Liver (tissue), 2 donors: ENCODE data around the gene IQGAP2.

ENCODE experiments used
- CTCF ChIP-seq: fragments of 150-350 bp; IDR thresholded peaks from 2 replicates; pipeline ENCODE4 v1.5.1; 2017; ENCODE audit warnings: improper control_type of control experiment, low read depth, low read length; ENCODE audit not compliant: missing input control
- MAX ChIP-seq: IDR thresholded peaks from 2 replicates; pipeline ENCODE4 v1.6.1; 2016; ENCODE audit warnings: antibody characterized with exemption
- ZBTB33 ChIP-seq: IDR thresholded peaks from 2 replicates; pipeline ENCODE4 v1.6.1; 2016; ENCODE audit warnings: antibody characterized with exemption
- donor health status: healthy.

GRCh38 chr5:76723906-76724305 is 320.8 kb downstream of the IQGAP2 start:
- no peak for TF ChIP-seq CTCF
- no peak for TF ChIP-seq ZBTB33
- no peak for TF ChIP-seq MAX
